H9 (cell line): ENCODE results near the gene KIAA0825. TPM values are rescaled to one million over a fixed set of nuclear protein-coding genes. Genes with fewer than 3 reads are reported as not detected.

ENCODE experiments used
- DNase-seq: peaks from one replicate; pipeline ENCODE4 v3.0.0-alpha.2; 2017
- H2AFZ ChIP-seq: one replicate; pipeline ENCODE4 v1.6.1; 2013; ENCODE audit warnings: mild to moderate bottlenecking, low read length, control low read depth, moderate library complexity
- H2AK5ac ChIP-seq: 2 replicates; pipeline ENCODE4 v1.6.1; 2013; ENCODE audit warnings: low read length, control low read depth, mixed read lengths; ENCODE audit not compliant: insufficient read length
- H2BK120ac ChIP-seq: one replicate; pipeline ENCODE4 v1.6.1; 2013; ENCODE audit warnings: low read depth, mild to moderate bottlenecking, low read length, control low read depth, inconsistent platforms; ENCODE audit not compliant: poor library complexity, severe bottlenecking
- H2BK12ac ChIP-seq: 2 replicates; pipeline ENCODE4 v1.6.1; 2013; ENCODE audit warnings: low read length, control low read depth, mixed read lengths, low read depth; ENCODE audit not compliant: insufficient read length
- H2BK15ac ChIP-seq: 2 replicates; pipeline ENCODE4 v1.6.1; 2013; ENCODE audit warnings: low read depth, low read length, control low read depth
- H2BK20ac ChIP-seq: one replicate; pipeline ENCODE4 v1.6.1; 2013; ENCODE audit warnings: low read depth, mild to moderate bottlenecking, low read length, control low read depth, inconsistent platforms; ENCODE audit not compliant: poor library complexity, severe bottlenecking
- H2BK5ac ChIP-seq: 2 replicates; pipeline ENCODE4 v1.6.1; 2013; ENCODE audit warnings: low read length, control low read depth, mixed read lengths; ENCODE audit not compliant: insufficient read length
- H3K14ac ChIP-seq: 2 replicates; pipeline ENCODE4 v1.6.1; 2013; ENCODE audit warnings: low read length, control low read depth; ENCODE audit not compliant: insufficient read depth
- H3K18ac ChIP-seq: 2 replicates; pipeline ENCODE4 v1.6.1; 2013; ENCODE audit warnings: low read depth, mild to moderate bottlenecking, mixed read lengths, low read length, control low read depth; ENCODE audit not compliant: insufficient read length
- H3K23ac ChIP-seq: 2 replicates; pipeline ENCODE4 v1.6.1; 2013; ENCODE audit warnings: low read length, control low read depth, mixed read lengths, low read depth; ENCODE audit not compliant: insufficient read length
- H3K23me2 ChIP-seq: 2 replicates; pipeline ENCODE4 v1.6.1; 2013; ENCODE audit warnings: low read depth, mild to moderate bottlenecking, mixed read lengths, low read length, control low read depth; ENCODE audit not compliant: insufficient read length, poor library complexity, severe bottlenecking
- H3K27ac ChIP-seq: 2 replicates; pipeline ENCODE4 v1.5.1; 2013; ENCODE audit warnings: low read length, control low read depth, mixed read lengths, low read depth; ENCODE audit not compliant: insufficient read length
- H3K27me3 ChIP-seq: 2 replicates; pipeline ENCODE4 v1.6.1; 2013; ENCODE audit warnings: low read length, control low read depth, inconsistent platforms; ENCODE audit not compliant: insufficient read depth
- H3K4ac ChIP-seq: 2 replicates; pipeline ENCODE4 v1.6.1; 2013; ENCODE audit warnings: low read depth, mild to moderate bottlenecking, control low read depth, inconsistent platforms, low read length, moderate library complexity
- H3K4me1 ChIP-seq: 2 replicates; pipeline ENCODE4 v1.6.1; 2013; ENCODE audit warnings: low read length, control low read depth, inconsistent platforms; ENCODE audit not compliant: insufficient read depth
- H3K4me2 ChIP-seq: 2 replicates; pipeline ENCODE4 v1.6.1; 2013; ENCODE audit warnings: low read length, control low read depth, mixed read lengths; ENCODE audit not compliant: insufficient read length, insufficient read depth
- H3K56ac ChIP-seq: 2 replicates; pipeline ENCODE4 v1.6.1; 2013; ENCODE audit warnings: low read depth, mild to moderate bottlenecking, mixed read lengths, low read length, control low read depth; ENCODE audit not compliant: insufficient read length
- H3K79me1 ChIP-seq: 2 replicates; pipeline ENCODE4 v1.6.1; 2013; ENCODE audit warnings: low read depth, mild to moderate bottlenecking, moderate library complexity, low read length, control low read depth, inconsistent platforms; ENCODE audit not compliant: insufficient read depth, poor library complexity, severe bottlenecking
- H3K79me2 ChIP-seq: 2 replicates; pipeline ENCODE4 v1.6.1; 2013; ENCODE audit warnings: low read length, control low read depth, inconsistent platforms; ENCODE audit not compliant: insufficient read depth
- H3K9ac ChIP-seq: 2 replicates; pipeline ENCODE4 v1.6.1; 2013; ENCODE audit warnings: low read length, control low read depth, mixed read lengths; ENCODE audit not compliant: insufficient read length; ENCODE audit errors: extremely low read depth
- H3K9me3 ChIP-seq: one replicate; pipeline ENCODE4 v1.6.1; 2013; ENCODE audit warnings: low read depth, low read length, inconsistent platforms; ENCODE audit not compliant: control insufficient read depth
- H3T11ph ChIP-seq: one replicate; pipeline ENCODE4 v1.6.1; 2013; ENCODE audit warnings: mild to moderate bottlenecking, low read length, control low read depth, inconsistent platforms
- H4K20me1 ChIP-seq: one replicate; pipeline ENCODE4 v1.6.1; 2013; ENCODE audit not compliant: control insufficient read depth, insufficient read length, insufficient read depth
- H4K5ac ChIP-seq: 2 replicates; pipeline ENCODE4 v1.6.1; 2013; ENCODE audit warnings: low read depth, mild to moderate bottlenecking, mixed read lengths, low read length, control low read depth; ENCODE audit not compliant: insufficient read length
- H4K8ac ChIP-seq: replicated peaks from 2 replicates; pipeline ENCODE4 v1.6.1; 2013; ENCODE audit warnings: low read length, control low read depth, mixed read lengths, low read depth; ENCODE audit not compliant: insufficient read length
- H4K91ac ChIP-seq: 2 replicates; pipeline ENCODE4 v1.6.1; 2013; ENCODE audit warnings: low read depth, mild to moderate bottlenecking, moderate library complexity, mixed read lengths, low read length, control low read depth; ENCODE audit not compliant: insufficient read length
- H3K27ac Mint-ChIP-seq, 3 experiments: 2 replicates in 2 of 3; 3 replicates in 1 of 3; pipeline ENCODE4 v1.8.0; 2020 to 2021; ENCODE audit warnings: mixed read lengths in 3 of 3, mild to moderate bottlenecking in 1 of 3, moderate library complexity in 1 of 3
- H3K27me3 Mint-ChIP-seq: 2 replicates; pipeline ENCODE4 v1.8.0; 2021; ENCODE audit warnings: low read depth, mild to moderate bottlenecking, moderate library complexity, mixed read lengths
- H3K36me3 Mint-ChIP-seq, 3 experiments: 2 replicates in 2 of 3; 3 replicates in 1 of 3; pipeline ENCODE4 v1.8.0; 2020 to 2021; ENCODE audit warnings: low read depth in 3 of 3, mixed read lengths in 3 of 3; ENCODE audit not compliant: insufficient read depth in 1 of 3
- H3K4me1 Mint-ChIP-seq, 2 experiments: 2 replicates each; pipeline ENCODE4 v1.8.0; 2020; ENCODE audit warnings: mixed read lengths in 2 of 2
- H3K4me3 Mint-ChIP-seq, 2 experiments: 2 replicates in 1 of 2; 3 replicates in 1 of 2; pipeline ENCODE4 v1.8.0; 2020 to 2021; ENCODE audit warnings: mild to moderate bottlenecking in 2 of 2, mixed read lengths in 2 of 2, moderate library complexity in 1 of 2
- H3K9me3 Mint-ChIP-seq, 2 experiments: 2 replicates in 1 of 2; 3 replicates in 1 of 2; pipeline ENCODE4 v1.8.0; 2020; ENCODE audit warnings: mild to moderate bottlenecking in 2 of 2, mixed read lengths in 2 of 2, moderate library complexity in 1 of 2
- WGBS: extraction: QIAGEN DNeasy Blood & Tissue Kit; methylation state at CpG from one replicate; pipeline ENCODE4 v1.1.7; 2013; ENCODE audit warnings: missing lambda C conversion rate, low lambda C conversion rate, mixed read lengths; ENCODE audit not compliant: insufficient read length; ENCODE audit errors: extremely low coverage; 5-methylcytosine and 5-hydroxymethylcytosine counted together
- total RNA-seq: library from RNA; stranded (reverse); gene quantifications from 2 replicates; pipeline ENCODE4 v1.2.1, GENCODE V29; 2021
- TF ChIP-seq, protein P1 (sequence below): fragments of 200-600 bp; sonication (generic); conservative IDR thresholded peaks from 3 replicates; pipeline ENCODE4 v1.8.0; 2021; ENCODE audit warnings: antibody characterized with exemption, mild to moderate bottlenecking

KIAA0825 gene
- total RNA-seq, 1 experiment from 2014 or later, result 1.8 TPM

GRCh38 chr5:94558028-94558427 is 60.4 kb downstream of the KIAA0825 start:
- H2BK15ac ChIP-seq, result no peak overlapping the region
- TF ChIP-seq, protein P1, sequence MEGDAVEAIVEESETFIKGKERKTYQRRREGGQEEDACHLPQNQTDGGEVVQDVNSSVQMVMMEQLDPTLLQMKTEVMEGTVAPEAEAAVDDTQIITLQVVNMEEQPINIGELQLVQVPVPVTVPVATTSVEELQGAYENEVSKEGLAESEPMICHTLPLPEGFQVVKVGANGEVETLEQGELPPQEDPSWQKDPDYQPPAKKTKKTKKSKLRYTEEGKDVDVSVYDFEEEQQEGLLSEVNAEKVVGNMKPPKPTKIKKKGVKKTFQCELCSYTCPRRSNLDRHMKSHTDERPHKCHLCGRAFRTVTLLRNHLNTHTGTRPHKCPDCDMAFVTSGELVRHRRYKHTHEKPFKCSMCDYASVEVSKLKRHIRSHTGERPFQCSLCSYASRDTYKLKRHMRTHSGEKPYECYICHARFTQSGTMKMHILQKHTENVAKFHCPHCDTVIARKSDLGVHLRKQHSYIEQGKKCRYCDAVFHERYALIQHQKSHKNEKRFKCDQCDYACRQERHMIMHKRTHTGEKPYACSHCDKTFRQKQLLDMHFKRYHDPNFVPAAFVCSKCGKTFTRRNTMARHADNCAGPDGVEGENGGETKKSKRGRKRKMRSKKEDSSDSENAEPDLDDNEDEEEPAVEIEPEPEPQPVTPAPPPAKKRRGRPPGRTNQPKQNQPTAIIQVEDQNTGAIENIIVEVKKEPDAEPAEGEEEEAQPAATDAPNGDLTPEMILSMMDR, result no peak
- H3K14ac ChIP-seq, result no peak overlapping the region
- no peak overlapping the region for H3K9ac ChIP-seq
- Mint-ChIP-seq H3K27ac (no peak overlapping the region), H3K27me3 (no peaks in the 10 kb centered on the region), H3K36me3 (peaks cover 0 to 10% (median 9%) of the 10 kb centered on the region in 3 experiments; a peak in 3 of 7 replicates), H3K4me1 (peaks cover 6 to 8% of the 10 kb centered on the region in 2 experiments; a peak in 3 of 4 replicates), H3K4me3 (no peak overlapping the region), H3K9me3 (no peaks in the 10 kb centered on the region; a peak in 1 of 5 replicates)
- no peak overlapping the region for H4K91ac ChIP-seq
- H3K23me2 ChIP-seq, result no peaks in the 10 kb centered on the region
- H2BK5ac ChIP-seq, result no peak overlapping the region
- no peak for DNase-seq
- no peak overlapping the region for H4K5ac ChIP-seq
- no peaks in the 10 kb centered on the region for H3K79me1 ChIP-seq
- no peak overlapping the region for H3K4me2 ChIP-seq
- H3K4me1 ChIP-seq, result no peaks in the 10 kb centered on the region; the same call in 1 of the 2 replicates
- no peak overlapping the region for H4K8ac ChIP-seq
- H2BK12ac ChIP-seq, result no peak overlapping the region
- H3K27me3 ChIP-seq, result no peaks in the 10 kb centered on the region
- H2BK20ac ChIP-seq, result no peak overlapping the region
- H3K79me2 ChIP-seq, result no peaks in the 10 kb centered on the region
- H2BK120ac ChIP-seq, result no peak overlapping the region
- no peak overlapping the region for H3K23ac ChIP-seq
- H3T11ph ChIP-seq, result no peak overlapping the region
- H3K18ac ChIP-seq, result no peak overlapping the region
- H2AFZ ChIP-seq, result no peak overlapping the region
- no peak overlapping the region for H3K56ac ChIP-seq
- H4K20me1 ChIP-seq, result no peaks in the 10 kb centered on the region
- WGBS, result no CpG with 5 or more reads among the region's 5 CpGs
- no peak overlapping the region for H2AK5ac ChIP-seq
- H3K4ac ChIP-seq, result no peak overlapping the region
- no peak overlapping the region for H3K27ac ChIP-seq
- H3K9me3 ChIP-seq, result no peaks in the 10 kb centered on the region
